IPS-15b (cell line): ENCODE data around the gene CD151.
A peak's percentile ranks its signal among the peaks of the same experiment; 100 is the strongest.

Source experiments
- H3K27me3 ChIP-seq: one replicate; pipeline ENCODE4 v1.6.1; 2013; ENCODE audit warnings: low read length; ENCODE audit not compliant: control insufficient read depth, insufficient read depth
- H3K36me3 ChIP-seq: one replicate; pipeline ENCODE4 v1.6.1; 2013; ENCODE audit warnings: low read length; ENCODE audit not compliant: control insufficient read depth, insufficient read depth
- H3K4me1 ChIP-seq: one replicate; pipeline ENCODE4 v1.6.1; 2013; ENCODE audit warnings: mild to moderate bottlenecking, low read length; ENCODE audit not compliant: control insufficient read depth, insufficient read depth
- H3K4me3 ChIP-seq: one replicate; pipeline ENCODE4 v1.5.1; 2013; ENCODE audit warnings: low read depth, low read length
- H3K9ac ChIP-seq: one replicate; pipeline ENCODE4 v1.6.1; 2013; ENCODE audit warnings: low read depth, mild to moderate bottlenecking, low read length
- H3K9me3 ChIP-seq: one replicate; pipeline ENCODE4 v1.6.1; 2013; ENCODE audit warnings: mild to moderate bottlenecking, low read length; ENCODE audit not compliant: control insufficient read depth, insufficient read depth

Gene CD151

DNA sequence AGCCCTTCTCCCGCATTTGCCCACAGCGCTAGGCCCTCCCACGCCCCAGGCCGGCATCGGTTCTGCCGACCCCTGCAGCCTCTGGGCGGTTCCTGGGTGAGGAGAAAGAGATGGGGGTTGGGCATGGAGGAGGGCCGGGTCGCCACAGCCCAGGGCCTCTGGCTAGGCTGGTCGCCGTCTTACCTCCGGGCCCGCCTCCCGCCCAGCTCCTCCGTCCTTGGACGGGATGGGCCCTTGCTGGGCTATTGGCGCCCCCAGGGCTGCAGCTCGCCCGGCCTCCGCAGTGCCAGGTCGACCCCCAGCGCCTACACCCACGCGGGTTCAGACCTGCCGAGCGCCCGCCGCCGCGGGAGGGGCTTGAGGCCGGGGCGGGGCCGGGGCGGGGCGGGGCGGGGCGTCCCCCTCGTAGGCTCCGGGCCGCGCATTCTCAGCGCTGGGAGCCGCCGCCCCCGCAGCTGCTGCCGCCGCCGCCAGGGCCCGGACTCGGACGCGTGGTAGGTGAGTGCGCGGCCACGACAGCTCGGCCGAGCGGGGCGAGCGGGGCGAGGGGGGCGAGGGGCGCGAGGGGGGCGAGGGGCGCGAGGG, at the start of gene CD151:
CD151 (plus strand) TSS at position 424 of the 585 bp plus-strand sequence. CDS start 3,118 bp downstream, outside the sequence.
- Histone ChIP-seq H3K27me3 (peaks cover 27% of the 10 kb centered on the region), H3K4me1 (peaks cover 3% of the 10 kb centered on the region)

DNA sequence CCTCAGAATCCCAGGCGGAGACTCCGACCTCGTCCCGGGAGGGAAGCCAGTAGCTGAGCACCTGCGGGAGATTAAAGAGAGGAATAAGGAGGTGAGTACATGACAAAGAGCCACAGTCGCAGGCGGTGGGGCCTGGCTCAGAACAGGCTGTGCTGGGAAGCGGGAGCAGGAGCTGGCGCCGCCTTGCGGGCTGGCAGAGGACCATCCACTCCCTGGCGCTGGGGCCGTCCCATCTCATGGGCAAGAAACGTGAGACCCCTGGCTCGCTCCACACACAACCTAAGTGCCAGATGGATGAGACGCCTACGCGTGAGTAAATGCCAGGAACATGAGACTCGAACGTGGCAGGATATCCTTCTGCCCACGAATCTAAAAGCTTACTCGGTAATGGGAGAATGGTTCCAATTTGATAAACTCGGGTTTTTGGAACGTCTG, 49.2 kb upstream of the CD151 start:
- peaks cover 6% of the 10 kb centered on the region for H3K36me3 ChIP-seq
- no peaks in the 10 kb centered on the region for H3K9me3 ChIP-seq
- H3K9ac ChIP-seq = no peak overlapping the region
- H3K4me1 ChIP-seq = peaks cover 9% of the 10 kb centered on the region
- peak overlapping the region; percentile 13 for H3K4me3 ChIP-seq
- H3K27me3 ChIP-seq = no peaks in the 10 kb centered on the region

More for the DNA sequence above, at the start of gene CD151:
- Histone ChIP-seq H3K36me3 (peaks cover 10% of the 10 kb centered on the region), H3K9ac (no peak within 1 kb of the TSS), H3K9me3 (no peaks in the 10 kb centered on the region), H3K4me3 (peak within 1 kb of the TSS; percentile 65)

DNA sequence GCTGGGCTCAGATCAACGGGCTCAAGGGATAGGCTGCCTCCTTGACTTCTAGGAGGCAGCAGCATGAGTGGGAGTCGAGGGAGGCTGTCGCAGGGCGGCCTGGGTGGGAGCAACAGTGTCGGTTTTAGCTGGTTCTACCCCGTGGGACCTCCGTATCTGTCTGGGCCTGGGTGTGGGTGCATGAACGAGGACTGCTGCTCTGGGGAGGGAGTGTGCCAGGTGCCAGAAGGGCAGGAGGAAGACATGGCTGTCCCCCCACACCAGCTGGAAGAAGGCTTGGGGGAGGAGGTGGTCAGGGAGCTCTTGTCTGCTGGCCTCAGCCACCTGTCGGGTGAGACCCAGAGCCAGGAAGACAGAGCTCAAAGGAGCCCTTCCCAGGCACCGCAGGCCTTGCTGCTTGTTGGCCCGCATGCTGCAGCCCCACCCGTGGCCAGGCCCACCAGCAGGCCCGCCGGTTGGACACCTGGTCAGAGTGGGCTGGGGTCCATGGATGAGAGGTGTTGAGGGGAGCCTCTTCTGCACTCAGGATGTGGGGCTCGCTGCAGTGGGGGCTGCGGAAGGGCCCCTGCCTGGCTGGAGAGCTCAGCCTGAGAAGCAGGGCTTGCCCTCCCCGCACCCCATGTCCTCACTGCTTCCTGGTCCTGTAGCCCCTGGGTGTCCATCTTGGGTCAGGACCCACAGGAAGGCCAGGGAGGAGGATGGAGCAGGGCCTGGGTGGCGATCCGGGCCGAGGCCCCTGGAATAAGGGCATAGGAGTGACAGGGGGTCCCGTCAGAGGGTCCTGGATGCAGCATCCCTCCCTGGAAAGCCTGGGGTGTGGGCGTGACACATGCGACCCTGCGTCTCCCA, 46.3 kb upstream of the CD151 start:
- H3K27me3 ChIP-seq = no peaks in the 10 kb centered on the region
- H3K4me1 ChIP-seq = peaks cover 11% of the 10 kb centered on the region
- H3K9me3 ChIP-seq = no peaks in the 10 kb centered on the region
- no peak overlapping the region for H3K9ac ChIP-seq
- peaks cover 6% of the 10 kb centered on the region for H3K36me3 ChIP-seq
- no peak overlapping the region for H3K4me3 ChIP-seq

DNA sequence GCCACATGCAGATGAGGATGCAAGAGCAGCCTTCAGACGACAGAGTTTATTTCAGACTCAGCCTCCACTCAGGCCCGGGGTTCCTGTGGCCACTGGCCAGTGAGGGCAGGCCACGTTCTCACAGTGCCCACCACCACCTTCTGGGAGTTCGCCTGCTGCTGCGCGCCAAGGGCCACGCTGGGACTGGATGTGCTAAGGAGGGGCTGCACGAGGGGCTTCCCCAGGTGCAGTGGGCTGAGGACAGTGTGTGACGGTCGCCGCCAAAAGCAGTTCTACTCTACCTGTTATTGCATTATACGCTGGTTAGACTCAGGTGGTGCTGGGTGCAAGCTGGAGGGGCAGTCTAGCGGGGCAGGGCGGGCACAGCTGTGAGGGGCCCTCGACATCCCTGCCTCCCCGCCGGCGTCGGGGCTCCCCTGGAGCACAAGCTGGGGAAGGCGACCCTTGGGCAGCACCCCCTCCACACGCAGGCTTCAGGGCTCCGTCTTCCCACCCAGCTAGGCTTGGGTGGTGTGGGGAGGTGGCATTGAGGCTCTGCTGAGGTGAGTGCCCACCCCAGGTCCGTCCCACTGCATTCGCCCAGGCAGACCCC, 45.6 kb upstream of the CD151 start:
- peaks cover 10% of the 10 kb centered on the region for H3K36me3 ChIP-seq
- H3K4me1 ChIP-seq = peaks cover 11% of the 10 kb centered on the region
- H3K9me3 ChIP-seq = no peaks in the 10 kb centered on the region
- no peaks in the 10 kb centered on the region for H3K27me3 ChIP-seq
- H3K4me3 ChIP-seq = no peak overlapping the region
- no peak overlapping the region for H3K9ac ChIP-seq

DNA sequence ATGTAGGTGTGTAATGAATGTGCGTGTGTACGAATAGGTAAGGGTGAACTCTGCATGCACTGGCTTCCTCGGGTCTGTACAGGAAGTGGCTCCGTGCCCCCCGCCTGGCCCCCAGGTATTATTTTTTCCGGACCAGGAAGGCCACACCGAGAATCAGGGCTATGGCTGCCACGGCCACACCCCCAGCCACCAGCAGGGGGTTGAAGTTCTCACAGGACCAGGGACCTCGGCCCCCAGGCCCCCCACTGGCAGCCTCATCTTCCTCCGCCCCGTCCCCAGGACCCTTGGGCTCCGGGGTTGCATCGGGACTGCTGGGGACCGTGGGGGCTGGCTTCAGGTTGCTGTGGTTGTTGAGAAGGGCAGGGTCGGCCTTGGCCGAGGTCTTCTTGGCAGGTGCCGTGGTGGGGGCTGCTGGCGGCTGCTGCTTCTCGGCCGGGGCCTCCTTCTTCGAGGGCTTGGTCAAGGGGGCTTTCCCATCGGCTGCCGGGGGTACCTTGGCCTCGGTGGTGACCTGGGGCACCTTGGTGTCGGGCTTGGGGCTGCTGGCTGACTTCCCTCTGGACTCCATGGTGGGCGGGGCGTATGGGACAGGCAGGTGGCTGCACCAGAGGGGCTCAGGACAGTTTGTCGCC, 44.6 kb upstream of the CD151 start:
- H3K36me3 ChIP-seq = peaks cover 16% of the 10 kb centered on the region
- no peak overlapping the region for H3K4me3 ChIP-seq
- H3K9ac ChIP-seq = no peak overlapping the region
- peaks cover 6% of the 10 kb centered on the region for H3K4me1 ChIP-seq
- H3K27me3 ChIP-seq = no peaks in the 10 kb centered on the region
- H3K9me3 ChIP-seq = no peaks in the 10 kb centered on the region

DNA sequence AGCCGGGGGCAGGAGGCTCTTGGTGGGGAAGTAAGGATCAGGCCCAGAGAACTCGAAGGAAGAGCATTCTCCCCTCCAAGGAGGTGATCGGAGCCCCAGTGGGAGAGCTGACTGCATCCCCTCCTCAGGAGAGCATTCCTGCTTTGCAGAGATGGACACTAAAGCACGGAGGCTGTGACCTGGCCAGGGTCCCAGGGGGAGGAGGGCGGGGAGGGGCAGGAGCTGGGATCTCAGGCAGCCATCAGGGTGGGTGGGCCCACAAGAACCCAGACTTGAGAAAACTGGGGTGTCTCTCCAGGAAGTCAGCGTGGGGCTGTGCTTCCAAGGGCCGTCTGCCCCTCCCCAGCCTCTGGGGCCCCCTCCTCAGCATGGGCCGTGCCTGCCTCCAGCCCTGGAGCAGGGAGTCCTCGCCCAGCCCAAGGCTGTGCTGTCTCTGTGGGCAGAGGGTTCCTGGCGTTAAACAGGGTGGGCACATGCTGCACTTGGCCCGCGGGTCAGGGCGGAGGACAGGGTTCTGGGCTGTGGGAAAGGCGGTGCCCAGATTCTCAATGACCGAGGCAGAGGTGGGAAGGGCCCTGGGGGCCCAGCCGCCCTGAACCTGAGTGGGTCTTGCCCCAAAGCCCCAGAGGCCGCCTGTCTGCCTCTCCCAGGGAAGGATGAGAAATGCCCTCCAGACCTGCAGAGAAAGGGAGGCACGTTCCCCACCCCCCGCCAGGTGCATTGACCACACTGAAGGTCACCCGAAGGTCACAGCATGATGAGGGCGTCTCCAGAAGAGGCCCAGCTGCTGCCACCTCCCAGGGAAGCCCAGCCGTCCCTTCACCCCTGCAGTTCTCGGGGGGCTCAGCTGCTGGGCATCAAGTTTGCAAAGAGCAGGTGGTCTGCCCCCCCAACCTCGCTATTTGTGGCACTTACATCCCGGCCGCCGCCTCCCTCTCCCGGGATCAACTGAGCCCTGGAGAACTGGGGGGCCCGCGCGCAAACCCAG, 43.5 kb upstream of the CD151 start:
- Histone ChIP-seq H3K4me3 (peak overlapping the region; percentile 35), H3K9ac (peak overlapping the region; percentile 24)

DNA sequence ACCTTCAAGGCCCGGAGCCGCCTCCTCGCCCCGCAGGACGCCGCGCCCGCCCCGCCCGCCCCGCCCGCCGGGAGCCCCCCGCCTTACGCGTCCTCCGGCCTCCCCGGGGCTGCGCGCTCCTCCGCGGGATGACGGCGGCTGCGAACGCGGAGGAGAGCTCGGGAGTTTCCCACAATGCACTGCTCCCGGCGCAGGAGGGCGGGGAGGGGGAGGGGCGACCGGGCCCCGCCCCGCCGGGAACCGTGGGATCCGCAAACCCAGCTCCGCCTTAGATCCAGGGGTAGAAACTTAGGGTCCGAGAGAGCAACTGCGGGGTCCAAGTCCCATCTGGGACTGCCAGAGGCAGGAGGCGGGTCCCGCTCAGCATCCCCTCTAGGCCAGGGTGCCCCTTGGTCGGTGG, 42.8 kb upstream of the CD151 start, which contains the start of gene CEND1:
CEND1 (minus strand) TSS at position 148 of the 400 bp plus-strand sequence. CDS start 1,514 bp downstream, outside the sequence.
- peaks cover 2% of the 10 kb centered on the region for H3K4me1 ChIP-seq
- peak within 1 kb of the TSS; percentile 24 for H3K9ac ChIP-seq
- H3K9me3 ChIP-seq = no peaks in the 10 kb centered on the region
- H3K27me3 ChIP-seq = no peaks in the 10 kb centered on the region
- peaks cover 33% of the 10 kb centered on the region for H3K36me3 ChIP-seq
- H3K4me3 ChIP-seq = peak within 1 kb of the TSS; percentile 35

More for the DNA sequence above, 43.5 kb upstream of the CD151 start:
- H3K27me3 ChIP-seq = no peaks in the 10 kb centered on the region
- H3K36me3 ChIP-seq = peaks cover 27% of the 10 kb centered on the region
- H3K9me3 ChIP-seq = no peaks in the 10 kb centered on the region
- H3K4me1 ChIP-seq = peaks cover 2% of the 10 kb centered on the region

DNA sequence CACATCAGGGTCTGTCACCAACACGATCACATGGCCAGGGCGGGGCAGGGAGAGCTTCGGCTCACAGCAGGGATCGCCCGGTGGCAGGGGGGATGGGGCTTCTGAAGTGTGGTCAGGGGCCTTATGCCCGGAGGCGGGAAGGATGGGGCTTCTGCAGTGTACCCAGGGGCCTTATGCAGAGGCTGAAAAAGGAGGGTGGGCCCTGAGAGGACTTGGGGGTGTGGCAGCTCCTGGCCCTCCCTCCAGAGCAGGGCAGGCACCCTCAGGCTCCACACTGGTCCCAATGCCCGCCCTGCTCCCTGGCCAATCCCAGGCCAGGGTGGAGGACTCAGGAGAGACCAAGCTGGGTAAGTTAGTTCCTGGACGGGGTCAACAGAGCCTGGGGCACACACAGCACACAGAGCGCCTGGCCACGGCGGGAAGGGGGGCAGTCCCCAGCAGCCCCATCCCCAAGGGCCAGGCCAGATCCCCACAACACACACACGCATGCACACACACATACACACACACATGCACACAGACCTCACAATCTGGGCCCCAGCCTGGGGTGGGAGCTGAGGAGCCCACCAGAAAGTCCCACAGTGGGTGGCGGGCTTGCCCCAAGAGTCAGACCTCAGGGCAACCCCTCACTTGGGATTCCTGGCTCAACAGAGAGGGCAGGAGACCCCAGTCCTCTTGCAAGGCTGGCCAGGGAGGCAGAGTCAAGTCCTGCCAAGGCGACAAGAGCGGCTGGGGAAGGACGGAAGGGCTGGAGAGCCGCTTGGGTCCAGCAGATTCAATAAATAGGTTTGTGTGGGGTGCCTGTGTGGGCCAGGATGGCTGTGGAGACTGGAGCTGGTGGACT, 41.8 kb upstream of the CD151 start:
- Histone ChIP-seq H3K4me1 (peaks cover 2% of the 10 kb centered on the region), H3K4me3 (peak overlapping the region; percentile 18)

DNA sequence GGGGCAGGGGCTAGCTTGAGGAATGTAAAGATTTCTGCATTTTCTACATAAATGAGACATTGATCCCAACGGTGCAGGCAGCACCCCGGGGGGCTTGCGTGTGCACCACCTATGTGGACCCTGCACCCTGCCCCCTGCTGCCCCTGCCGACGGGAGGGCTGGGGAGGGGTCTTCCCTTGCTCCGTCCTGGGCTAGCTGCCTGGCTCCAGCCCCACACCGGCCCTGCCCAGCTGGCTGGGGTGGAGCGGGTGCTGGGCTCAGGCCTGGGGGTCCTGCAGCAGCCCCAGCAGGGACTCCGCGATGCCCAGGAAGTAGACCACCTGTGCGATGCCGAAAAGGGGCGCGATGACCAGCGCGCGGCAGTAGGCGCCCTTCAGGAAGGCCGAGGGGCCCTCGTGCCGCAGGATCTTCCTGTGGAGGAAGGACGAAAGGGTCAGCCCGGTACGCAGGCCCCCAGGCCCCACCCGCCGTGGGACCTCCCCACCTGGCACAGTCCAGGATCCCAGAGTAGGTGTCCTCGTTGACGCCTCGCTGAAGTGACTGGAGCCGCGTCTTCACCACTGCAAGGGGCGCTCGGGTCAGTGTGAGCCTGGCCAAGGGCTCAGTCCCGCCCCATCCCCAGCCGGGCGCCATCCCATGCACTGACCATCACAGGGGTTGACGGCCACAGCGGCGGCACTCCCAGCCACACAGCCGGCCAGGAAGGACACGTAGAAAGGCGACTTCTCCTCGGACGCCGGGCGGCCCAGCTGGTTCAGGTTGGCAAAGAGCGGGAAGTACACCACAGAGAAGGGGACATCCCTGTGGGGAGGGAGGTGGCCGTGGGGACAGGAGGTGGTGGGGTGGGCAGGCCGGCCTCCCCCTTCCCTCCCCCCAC, 40.9 kb upstream of the CD151 start:
- Histone ChIP-seq H3K9ac (no peak overlapping the region), H3K27me3 (no peaks in the 10 kb centered on the region), H3K9me3 (no peaks in the 10 kb centered on the region), H3K4me1 (peaks cover 6% of the 10 kb centered on the region), H3K4me3 (no peak overlapping the region), H3K36me3 (peaks cover 33% of the 10 kb centered on the region)

More for the DNA sequence above, 41.8 kb upstream of the CD151 start:
- no peaks in the 10 kb centered on the region for H3K27me3 ChIP-seq
- no peak overlapping the region for H3K9ac ChIP-seq
- H3K36me3 ChIP-seq = peaks cover 33% of the 10 kb centered on the region
- H3K9me3 ChIP-seq = no peaks in the 10 kb centered on the region
